Spleen (tissue), 7 donors: ENCODE measurements around the gene UNC79.

Experiments used
- POLR2A ChIP-seq, 3 donors: fragments of 450-650 bp; IDR thresholded peaks; one replicate each; pipeline ENCODE4 v1.5.1; 2017; ENCODE audit warnings: antibody characterized with exemption in 3 of 3, mild to moderate bottlenecking in 1 of 3
- POLR2AphosphoS5 ChIP-seq, 3 donors: sonication (generic); formaldehyde crosslinking; IDR thresholded peaks; one replicate each; pipeline ENCODE4 v1.5.1; 2017; ENCODE audit warnings: antibody characterized with exemption in 3 of 3
- TF ChIP-seq, protein P1 (sequence below), 11 experiments: fragments of 200-600 bp in 7 of 11; fragments of 450-650 bp in 4 of 11; sonication (generic) in 4 of 11; IDR thresholded peaks in 8 of 11; conservative IDR thresholded peaks in 3 of 11; 1 replicate in 7 of 11; 2 replicates in 4 of 11; pipeline versions ENCODE4 v1.4.0 to v1.8.0; 2016 to 2021; ENCODE audit warnings: antibody characterized with exemption in 11 of 11, inconsistent platforms in 4 of 11, mild to moderate bottlenecking in 1 of 11
- donor health status: DM: no; HTN: no; CAD: no; lungs with moderate emphysema.
- donor health status: DM: no; HTN: no; CAD: no.
- donor health status: DM: no; HTN: no; CAD: no.

DNA sequence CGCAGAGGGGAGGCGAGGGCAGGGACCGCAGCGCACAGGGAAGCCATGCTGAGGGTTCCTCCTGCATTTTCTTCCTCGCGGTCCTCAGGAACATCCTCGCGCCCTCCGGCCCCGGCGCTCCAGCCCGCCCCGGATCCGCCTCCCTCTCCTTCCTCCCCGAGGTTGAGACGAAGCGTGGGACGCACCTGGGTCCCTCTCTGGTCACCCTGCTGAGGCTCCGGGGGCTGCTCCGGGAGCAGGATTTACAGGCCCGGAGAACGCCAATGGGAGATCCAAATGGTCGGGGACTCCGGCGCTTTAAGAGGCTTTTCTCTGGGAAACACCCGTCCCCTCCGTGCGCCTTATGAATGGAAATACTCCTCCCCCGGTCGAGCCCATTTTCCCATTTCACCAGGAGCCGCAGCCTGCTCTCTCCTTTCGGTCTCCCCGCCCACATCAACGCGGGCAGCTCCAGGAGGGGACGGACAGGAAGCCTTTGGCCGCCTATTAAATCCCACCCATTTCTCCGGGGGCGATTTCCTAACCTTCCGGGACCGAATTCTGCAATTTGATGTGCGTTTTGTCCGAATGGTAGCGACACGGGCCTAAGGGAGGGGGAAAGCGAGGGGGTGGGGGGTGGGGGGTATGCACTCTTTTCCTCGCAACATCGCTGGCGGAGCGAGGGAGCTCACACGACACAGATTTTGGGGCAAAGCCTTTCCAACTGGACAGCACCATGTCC is at the start of gene UNC79:
- no peak for TF ChIP-seq POLR2AphosphoS5 (IDR thresholded peaks at IDR 0.05)
- TF ChIP-seq, protein P1, sequence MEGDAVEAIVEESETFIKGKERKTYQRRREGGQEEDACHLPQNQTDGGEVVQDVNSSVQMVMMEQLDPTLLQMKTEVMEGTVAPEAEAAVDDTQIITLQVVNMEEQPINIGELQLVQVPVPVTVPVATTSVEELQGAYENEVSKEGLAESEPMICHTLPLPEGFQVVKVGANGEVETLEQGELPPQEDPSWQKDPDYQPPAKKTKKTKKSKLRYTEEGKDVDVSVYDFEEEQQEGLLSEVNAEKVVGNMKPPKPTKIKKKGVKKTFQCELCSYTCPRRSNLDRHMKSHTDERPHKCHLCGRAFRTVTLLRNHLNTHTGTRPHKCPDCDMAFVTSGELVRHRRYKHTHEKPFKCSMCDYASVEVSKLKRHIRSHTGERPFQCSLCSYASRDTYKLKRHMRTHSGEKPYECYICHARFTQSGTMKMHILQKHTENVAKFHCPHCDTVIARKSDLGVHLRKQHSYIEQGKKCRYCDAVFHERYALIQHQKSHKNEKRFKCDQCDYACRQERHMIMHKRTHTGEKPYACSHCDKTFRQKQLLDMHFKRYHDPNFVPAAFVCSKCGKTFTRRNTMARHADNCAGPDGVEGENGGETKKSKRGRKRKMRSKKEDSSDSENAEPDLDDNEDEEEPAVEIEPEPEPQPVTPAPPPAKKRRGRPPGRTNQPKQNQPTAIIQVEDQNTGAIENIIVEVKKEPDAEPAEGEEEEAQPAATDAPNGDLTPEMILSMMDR (IDR thresholded peaks at IDR 0.05 in 8 of 11, conservative IDR thresholded peaks at IDR 0.05 in 3 of 11): no peak
- no peak for TF ChIP-seq POLR2A (IDR thresholded peaks at IDR 0.05)
